Kasumi-1 (cell line): ENCODE measurements around the gene TAGLN3.

Experiments
- DNase-seq, 2 experiments: peaks; one replicate each; lab custom pipeline; 2025; lab: John Stamatoyannopoulos, UW

TAGLN3 gene

DNA sequence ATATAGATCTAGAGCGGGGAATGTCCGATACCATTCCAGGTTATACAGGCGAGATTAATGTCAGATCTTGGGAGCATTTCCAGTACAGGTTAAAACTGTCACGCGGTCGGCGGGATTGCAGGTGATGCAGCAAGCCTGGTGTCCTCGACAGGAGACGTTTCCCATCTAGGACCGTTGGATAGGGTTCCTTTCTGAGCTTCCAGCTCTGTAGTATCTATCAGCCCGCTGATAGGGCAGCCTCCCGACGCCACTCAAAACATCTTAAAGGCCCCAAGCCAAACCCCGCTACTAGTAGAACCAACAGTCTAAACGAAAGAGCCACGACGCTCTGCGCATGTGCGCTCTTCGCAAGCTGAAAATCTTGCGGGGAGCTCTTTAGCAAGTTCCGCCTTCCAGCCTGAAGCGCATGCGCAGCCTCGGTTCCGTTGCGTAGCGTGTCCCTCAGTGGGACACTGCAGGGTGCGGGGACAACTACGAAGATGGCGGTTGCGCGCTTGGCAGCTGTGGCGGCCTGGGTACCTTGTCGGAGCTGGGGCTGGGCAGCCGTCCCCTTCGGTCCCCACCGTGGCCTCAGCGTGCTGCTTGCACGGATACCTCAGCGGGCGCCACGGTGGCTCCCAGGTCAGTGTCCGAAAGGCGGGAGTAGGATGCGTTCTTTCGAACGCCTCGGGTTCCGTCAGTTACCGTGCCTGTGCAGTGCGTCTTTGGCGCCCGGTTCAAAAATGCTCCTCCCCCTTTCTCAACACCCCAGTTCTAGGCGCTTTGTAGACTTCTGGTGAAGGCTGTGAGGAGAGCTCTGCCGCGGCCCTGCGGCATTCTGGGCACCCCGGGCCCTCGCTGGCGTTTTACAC is 19.9 kb upstream of the TAGLN3 start, which contains the start of gene ABHD10:
Gene ABHD10, plus strand, starts transcription at position 444 of the 851 bp plus-strand sequence. Its CDS starts 36 bp downstream, at position 480.
- DNase-seq, result peak; percentile 93 to 94

GRCh38 chr3:111979434-111980038 is 19.2 kb upstream of the TAGLN3 start:
- DNase-seq, result peak; percentile 63 to 72

DNA sequence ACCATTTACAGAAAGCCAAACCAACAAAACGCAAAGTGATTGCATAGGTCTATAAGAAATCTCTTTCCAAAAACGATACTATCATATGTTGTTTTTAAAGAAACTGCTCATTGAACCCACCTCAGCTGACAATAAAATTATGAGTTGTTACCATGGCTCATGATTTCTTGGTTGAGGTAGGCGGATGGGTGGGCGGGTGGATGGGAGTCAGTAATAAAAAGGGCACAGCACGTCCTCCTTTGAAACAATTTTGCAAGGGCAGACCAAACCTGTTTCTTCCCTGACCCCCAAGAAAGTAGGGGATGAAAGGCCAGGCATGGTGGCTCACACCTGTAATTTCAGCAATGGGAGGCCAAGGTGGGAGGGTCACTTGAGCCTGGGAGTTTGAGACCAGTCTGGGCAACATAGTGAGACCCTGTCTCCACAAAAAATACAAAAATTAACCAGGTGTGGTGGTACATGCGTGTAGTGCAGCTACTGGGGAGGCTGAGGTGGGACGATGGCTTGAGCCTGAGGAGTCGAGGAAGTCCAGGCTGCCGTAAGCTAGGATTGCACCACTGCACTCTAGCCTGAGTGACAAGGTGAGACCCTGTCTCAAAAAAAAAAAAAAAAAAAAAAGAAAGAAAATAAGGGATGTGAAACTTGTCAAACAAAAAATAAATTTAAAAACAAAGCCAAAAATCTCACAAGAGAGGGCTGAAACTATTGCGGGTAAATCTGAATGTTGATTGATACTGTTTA is 17.8 kb upstream of the TAGLN3 start:
- no peak for DNase-seq

DNA sequence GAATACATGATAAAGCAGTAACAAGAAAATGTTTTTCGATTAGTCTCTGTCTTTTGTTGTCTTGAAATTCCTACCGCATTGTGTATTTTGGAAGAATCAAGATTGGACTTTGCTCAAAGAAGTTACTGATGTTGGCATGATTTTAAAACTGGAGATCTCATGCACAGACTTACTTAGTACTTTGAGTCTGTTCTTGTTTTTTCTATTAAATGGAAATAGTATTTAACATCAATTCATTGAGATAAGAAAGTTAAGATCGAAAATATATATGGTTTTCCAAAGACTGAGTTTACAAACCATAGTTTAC is 17.3 kb upstream of the TAGLN3 start:
- no peak for DNase-seq

GRCh38 chr3:111984636-111985298 is 14.0 kb upstream of the TAGLN3 start:
- DNase-seq, result no peak

DNA sequence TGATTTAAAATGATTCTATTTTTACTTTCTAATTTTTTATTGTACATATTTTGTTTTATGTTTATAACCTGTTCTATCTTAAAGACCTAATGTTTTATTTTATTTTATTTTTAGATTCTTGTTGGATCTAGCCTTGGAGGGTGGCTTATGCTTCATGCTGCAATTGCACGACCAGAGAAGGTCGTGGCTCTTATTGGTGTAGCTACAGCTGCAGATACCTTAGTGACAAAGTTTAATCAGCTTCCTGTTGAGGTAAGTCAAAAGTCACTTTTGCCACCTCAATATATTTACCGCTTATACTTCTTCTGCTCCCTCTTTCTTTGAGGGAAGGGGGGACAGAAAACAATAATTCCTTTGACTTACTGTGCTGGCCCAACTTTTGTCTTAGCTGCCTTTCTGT is 11.9 kb upstream of the TAGLN3 start:
- no peak for DNase-seq

- DNase-seq, result peak; percentile 64 to 85
Observed at GRCh38 chr3:111989061-111989678, 9.6 kb upstream of the TAGLN3 start.

DNA sequence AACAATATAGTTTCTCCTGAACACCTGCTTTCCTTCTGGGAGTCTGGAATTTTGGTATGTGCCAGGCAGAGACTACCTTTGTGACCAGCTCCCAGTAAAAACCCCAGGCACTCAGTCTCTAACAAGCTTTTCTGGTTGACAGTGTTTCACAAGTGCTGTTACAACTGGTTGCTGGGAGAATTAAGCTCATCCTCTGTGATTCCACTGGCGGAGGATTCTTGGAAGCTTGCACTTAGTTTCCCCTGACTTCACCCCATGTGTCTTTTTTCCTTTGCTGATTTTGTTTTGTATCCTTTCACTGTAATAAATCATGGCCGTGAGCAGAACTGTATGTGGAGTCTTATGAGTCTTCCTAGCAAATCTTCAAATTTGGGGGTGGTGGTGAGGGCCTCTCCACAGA is 5.7 kb upstream of the TAGLN3 start:
- no peak for DNase-seq

DNA sequence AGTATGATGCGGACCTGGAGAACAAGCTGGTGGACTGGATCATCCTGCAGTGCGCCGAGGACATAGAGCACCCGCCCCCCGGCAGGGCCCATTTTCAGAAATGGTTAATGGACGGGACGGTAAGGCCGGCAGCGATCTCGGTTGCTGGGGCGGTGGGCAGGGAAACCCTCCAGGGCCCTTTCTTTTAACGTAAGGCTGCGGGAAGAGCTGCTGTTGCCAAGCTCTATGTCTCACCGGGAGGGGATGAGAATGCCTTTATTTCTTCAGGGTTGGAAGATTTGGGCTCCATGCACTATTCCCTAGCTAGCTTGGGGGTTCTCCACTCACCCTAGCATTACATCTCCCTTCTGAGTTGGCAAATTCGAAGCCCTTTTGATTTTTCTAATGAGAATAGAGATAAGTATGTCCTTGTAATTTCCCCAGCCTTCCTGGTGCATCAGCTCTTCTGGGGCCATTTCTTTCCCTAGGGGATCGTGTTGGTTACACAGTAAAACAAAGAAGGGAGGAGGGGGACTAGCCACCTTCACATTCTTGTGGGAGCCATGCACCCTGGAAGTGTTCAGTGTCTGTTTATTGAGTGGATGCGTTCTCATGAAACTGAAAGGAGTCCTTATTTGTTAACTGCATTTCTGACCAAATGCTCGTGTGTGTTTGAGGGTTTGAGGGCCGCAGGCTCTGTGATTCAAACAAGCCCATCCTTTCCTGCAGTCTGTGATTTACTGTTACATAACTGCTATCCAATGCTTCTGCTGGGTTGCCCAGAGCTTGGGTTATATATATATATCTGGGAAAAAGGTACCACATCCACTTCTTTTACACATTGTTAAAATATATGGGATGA is 982 bp downstream of the TAGLN3 start:
- no peak for DNase-seq

DNA sequence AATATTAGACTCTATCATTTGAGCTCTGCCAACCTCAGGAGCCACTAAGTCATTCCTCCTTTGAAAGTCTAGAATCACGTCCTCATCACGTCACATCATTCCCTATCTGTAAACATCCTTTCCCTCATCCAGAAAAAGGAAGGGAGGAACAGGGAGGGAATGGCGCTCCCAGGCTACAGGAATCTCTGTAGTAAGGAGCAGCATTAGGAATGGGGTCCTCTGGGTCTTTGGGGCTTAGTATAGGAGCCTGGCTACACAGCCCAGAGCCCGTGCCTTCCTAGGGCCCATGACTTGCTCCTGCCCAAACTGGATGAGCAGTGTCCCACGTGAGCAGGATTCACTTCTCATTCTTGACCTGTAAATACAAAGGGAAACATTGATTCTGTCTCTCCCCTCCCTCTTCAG is 1.6 kb downstream of the TAGLN3 start:
- no peak for DNase-seq

- no peak for DNase-seq
Observed at GRCh38 chr3:112000966-112001365, 2.2 kb downstream of the TAGLN3 start.

DNA sequence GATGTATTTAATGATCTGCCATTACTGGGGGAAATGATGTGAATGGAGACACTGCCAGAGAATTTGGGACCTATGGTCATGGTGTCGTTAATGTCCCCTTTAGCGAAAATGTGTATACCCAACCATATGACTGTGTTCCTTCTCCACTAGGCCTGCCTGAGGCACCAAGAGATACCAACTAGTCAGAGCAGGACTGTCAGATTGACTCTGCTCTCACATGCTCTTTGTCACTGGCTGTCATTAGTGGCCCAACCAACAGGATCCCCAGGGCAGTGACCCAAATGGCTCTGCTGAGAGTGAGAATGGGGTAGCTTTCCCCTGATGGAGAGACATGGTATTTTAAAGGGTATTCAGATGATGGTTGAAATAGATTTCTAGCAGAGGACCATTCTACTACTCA is 2.8 kb downstream of the TAGLN3 start:
- no peak for DNase-seq

GRCh38 chr3:112002096-112002971 is 3.6 kb downstream of the TAGLN3 start:
- DNase-seq, result no peak

GRCh38 chr3:112003321-112004080 is 4.8 kb downstream of the TAGLN3 start:
- DNase-seq, result no peak

DNA sequence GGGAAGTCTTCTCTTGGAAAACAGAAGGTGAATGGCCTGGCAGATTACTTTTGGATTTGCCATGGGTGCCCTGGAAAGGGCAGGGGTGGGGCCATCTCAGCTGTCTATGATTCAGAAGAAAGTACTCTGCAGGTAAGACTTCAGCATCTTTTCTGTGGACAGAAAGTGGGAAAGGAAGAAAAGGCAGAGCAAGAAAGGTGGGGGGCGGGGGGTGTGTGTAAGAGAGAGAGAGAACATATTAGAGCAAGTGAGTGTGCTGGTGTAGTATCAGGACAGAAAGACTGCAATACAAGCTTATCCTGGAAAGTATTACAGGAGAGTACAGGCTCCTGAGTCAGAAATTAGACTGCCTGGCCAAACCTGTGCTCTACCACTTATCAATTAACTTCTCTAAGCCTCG is 5.5 kb downstream of the TAGLN3 start:
- no peak for DNase-seq

DNA sequence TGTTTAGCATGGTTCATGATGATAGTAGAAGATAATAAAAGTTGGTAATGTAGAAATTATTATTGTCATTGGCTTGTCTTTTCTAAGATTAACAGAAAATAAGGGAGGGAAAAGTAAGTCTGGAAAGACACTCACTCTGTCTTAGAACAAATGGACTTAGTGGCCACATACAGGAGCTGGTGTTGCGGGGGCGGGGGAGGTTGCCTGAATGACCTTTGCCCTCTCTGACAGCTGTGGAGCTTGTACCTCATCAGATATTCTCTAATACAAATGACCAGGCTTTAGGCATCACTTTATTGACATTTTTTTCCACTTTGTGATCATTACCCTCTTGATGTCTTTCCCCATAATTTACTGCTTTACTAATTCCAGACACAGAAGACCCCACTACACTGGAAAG is 5.9 kb downstream of the TAGLN3 start:
- DNase-seq, result no peak

GRCh38 chr3:112005091-112005672 is 6.5 kb downstream of the TAGLN3 start:
- no peak for DNase-seq

DNA sequence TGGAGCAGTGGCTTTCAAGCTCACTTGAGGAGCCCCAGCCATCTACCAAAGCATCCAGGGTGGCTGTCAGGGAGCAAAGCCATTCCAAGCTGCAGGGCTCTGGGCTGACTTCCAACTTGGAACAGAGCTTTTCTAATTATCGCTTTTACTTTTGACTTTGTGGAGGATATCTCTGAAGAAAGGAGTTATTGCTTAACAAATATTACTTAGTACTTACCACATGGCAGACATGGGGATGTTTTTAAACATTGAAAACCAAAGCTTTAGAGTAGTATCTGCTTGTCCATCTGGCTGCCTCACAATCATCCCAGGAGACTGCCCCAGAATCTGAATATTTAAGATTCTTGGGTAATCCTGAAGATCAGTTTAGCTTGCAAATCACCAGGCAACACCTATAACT is 8.9 kb downstream of the TAGLN3 start:
- DNase-seq, result no peak

- no peak for DNase-seq
Observed at GRCh38 chr3:112009670-112010069, 10.9 kb downstream of the TAGLN3 start.
